NCI-H187 treated with DMSO at 0.1 percent for 48 hours (cell line): Measurements from ENCODE around the gene RHBDL1.

Source experiments
- DNase-seq: peaks from one replicate; lab custom pipeline; 2025; lab: John Stamatoyannopoulos, UW

Gene RHBDL1

GRCh38 chr16:637081-638018 lies 38.1 kb upstream of the RHBDL1 start:
- peak; percentile 56 for DNase-seq

DNA sequence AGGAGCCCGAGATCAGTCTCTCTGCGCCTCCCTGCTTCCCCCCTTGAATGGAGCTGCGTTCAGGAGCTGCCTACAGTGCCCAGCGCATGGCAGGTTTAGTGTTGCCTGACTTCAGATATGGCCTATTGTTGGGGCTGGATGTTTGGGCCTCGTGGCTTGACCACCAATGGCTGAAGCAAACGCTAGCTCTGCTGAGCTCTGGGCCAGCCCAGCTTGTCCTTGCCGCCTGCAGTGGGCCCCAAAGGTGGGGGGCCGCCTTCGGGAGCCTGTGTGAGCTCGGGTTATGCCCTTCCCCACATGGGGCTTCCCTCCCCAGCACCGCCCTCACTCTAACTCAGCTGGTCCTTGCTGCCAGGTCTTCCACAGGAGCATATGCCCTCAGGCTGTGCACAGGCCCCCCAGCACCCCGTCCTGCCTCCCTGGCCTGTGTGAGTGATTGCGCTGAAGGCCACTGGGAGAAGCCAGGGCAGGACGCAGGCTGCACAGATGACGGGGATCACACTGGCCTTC lies 37.4 kb upstream of the RHBDL1 start:
- DNase-seq = no peak

DNA sequence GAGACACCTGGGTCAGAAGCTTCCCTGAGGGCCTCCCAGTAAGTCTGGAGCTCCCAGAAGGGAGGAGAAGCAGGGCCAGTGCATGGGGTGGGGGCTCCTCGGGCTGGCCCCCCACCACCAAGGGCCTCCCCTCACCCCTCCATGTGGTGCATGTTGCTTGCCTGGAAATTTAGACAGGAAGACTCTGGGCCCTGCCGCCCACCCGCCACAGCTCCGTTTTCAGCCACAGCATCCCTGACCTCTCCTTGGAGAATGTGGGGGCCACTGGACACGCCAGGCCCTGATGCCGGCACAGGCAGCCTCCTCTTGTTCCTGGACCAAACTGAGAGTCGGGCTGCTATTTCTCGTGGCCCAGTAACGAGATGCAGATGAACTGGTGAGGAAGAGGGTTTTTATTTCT lies 36.6 kb upstream of the RHBDL1 start:
- DNase-seq = no peak

- DNase-seq = no peak
Observed at GRCh38 chr16:640614-641013, 34.9 kb upstream of the RHBDL1 start.

- DNase-seq = no peak
Observed at GRCh38 chr16:641326-642188, 33.9 kb upstream of the RHBDL1 start, which contains the start of gene MCRIP2. TSS of gene MCRIP2 (plus strand) at chr16:641828. CDS start at chr16:641992, 164 bp downstream.

DNA sequence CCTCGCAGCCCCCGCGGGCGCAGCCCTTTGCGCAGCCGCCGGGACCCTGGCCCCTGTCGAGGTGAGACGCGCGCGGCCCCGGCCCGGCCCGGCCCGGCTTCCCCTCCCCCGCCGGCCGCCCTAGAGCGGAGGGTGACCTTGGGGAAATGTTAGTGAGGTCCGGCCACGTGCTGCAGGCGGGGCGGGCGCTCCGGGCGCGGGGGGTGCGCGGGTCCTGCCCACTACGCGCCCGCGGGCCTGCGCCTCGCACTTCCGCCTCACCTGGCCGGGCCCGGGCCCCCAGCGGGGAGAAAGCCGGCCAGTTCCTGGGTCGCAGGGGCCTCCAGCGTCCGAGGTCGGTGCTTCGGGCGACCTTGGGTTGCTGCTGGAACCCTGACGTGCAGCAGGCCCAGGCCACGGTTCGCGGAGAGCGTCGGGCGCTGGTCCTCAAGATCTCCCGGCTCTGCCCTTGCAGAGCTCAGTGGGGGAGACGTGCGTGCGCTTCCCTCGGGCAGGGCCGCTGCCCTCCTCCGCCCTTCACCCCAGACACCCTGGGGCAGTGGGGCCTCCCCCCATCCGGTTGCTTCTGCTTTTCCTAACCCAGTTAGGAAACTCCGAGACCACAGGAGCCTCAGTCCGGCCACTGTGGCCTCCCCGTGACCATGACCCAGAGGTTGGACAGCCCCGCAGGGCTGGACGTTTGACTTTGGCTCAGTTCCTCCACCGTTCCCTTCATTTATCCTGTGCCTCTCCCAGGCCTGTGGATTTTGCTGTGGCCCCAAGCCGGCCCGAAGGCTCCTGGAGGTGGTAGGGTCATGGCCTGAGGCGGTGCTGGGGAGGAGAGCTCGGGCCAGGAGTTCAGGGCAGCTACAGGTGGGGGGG lies 33.1 kb upstream of the RHBDL1 start:
- no peak for DNase-seq

DNA sequence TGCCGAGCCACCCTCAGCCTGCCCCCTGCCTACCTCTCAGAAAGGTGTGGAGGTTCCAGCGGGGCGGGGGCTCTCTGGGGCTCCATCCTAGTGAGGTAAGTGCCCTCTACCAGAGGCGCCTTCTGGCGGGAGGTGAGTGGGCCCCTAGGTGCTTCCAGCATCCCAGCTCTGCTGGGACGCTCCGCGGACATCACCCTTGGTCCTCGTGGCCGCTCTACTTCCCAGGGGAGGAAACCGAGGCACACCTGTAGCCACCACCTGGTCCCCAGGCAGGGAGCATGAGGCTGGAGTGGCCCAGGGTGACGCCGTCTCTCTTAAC lies 32.5 kb upstream of the RHBDL1 start:
- no peak for DNase-seq

- no peak for DNase-seq
Observed at GRCh38 chr16:644556-644955, 30.9 kb upstream of the RHBDL1 start.

- DNase-seq = no peak
Observed at GRCh38 chr16:645852-646678, 29.4 kb upstream of the RHBDL1 start.

DNA sequence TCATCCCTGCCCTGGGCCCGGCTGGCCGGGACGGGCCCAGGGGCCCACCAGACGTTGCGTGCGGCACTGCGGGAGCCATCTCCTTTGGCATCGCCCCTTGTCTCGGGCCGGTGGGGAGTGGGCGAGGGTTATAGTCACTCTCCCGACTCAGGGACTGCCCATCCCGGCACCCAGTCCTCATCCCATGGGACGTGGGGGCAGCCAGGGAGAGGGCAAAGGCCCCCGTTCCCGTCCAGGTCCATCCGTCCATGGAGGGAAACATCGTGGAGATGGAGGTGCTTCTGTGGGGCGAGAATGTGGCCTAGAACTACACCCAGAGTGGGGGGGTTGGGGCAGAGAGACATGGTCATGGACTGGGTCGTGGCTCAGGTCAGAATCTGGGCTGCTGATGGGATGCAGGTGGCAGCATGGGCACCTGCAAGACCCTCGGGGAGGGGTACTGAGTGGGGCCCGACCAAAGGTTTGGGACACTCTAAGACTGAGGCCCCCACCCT lies 28.7 kb upstream of the RHBDL1 start:
- DNase-seq = no peak

GRCh38 chr16:647173-647902 lies 28.1 kb upstream of the RHBDL1 start:
- DNase-seq = no peak

DNA sequence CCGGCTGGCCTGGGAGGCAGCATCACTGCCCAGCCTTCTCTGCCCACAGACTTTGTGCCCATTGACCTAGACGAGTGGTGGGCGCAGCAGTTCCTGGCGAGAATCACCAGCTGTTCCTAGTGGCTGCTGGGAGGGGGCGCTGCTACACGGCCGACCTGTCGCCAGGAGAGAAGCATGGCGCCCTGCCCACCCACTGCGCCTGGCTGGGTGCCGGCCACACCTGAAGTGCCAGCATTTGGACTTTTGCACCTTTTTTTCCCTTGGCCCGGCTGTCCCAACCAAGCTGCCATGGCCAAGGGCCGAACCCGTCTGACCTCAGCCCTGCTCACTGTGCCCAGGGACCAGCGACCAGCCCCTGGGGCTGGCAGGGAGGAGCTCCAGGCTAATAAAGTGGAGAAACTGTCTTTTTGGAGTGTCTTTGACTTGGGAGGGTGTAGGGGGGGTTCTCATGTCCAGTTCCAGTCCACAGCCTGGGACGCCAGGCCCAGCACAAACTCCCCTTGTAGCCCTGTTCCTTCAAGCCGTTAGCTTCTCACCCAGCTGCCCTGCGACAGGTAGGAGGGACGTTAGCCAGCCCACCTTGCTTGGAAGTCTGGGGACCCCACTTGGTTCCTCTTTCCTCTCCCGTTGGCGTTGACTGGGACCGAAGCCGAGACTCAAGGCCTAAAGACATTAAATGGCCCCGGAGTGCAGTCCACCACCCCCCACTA lies 27.2 kb upstream of the RHBDL1 start:
- no peak for DNase-seq

- peak; percentile 56 for DNase-seq
Observed at GRCh38 chr16:648781-649589, 26.5 kb upstream of the RHBDL1 start, which contains the start of gene WDR90. TSS of gene WDR90 (plus strand) at chr16:649365. CDS start at chr16:649417, 52 bp downstream.

DNA sequence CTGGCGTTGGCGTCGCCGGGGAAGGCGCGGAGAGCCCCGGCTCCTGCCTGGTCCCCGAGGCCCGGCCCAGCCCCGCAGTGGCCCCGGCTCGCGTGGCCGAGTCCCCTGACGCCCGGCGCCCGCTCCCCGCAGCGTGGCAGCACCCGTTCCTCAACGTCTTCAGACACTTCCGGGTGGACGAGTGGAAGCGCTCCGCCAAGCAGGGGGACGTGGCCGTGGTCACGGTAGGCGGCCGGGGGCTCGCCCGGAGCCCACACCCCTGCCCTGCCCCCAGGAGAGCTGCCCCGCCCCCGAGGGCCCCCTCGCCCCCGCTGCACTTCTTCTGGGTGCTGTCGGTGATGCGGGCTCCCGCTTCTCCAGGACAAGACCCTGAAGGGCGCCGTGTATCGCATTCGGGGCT lies 25.8 kb upstream of the RHBDL1 start:
- DNase-seq = no peak

DNA sequence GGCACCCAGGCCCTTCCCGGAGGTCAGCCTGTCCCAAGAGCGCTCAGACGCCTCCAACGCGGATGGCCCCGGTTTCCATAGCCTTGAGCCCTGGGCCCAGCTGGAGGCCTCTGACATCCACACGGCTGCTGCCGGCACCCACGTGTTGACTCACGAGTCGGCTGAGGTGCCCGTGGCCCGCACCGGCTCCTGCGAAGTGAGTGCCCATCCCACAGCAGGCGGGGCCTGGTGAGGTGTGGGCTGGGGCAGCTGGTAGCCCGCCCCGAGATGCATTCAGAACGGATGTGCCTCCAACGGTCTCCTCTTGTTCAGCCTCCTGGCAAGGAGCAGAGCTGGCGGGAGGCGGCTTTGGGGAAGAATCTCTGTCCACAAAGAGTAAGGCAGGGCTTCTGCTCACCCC lies 23.6 kb upstream of the RHBDL1 start:
- DNase-seq = no peak

DNA sequence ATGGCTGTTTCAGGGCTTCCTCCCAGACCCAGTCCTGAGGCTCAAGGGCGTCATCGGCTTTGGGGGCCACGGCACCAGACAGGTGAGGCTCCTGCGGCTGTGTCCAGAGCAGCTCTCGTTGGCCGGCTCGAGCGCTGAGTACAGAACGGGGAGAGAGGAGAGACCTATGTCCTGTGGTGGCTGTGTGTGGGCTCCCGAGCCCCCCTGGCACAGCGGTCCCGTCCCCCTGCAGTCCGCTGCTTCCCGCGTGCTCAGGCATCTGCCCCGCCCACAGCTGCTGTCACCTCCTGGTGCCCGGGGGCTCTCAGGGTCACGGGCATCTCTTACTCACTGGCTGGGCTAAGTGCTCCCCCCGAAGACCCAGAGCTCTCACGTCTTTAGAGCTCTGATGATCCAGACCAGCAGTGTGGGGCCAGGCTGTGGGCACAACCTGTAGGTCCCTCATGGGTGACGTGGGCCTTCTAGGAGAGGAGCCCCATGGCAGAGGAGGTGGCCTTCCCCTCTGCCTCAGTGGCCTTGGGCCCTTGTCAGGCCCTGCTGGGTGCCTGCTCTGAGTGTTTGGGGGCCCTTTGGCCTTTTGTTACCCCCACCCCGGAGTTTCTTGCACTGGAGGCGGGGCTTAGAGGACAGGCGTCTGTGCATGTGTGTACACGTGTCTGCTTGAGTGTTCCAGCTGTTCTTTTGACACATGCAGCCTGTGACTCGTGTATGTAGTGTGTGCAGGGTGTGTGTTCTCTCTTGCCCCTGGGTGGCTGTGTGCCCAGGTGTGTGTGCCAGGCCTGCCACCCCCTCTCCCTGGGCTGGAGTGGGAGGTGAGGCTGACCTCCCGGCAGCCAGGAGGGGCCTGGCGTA lies 22.8 kb upstream of the RHBDL1 start:
- no peak for DNase-seq

- DNase-seq = no peak
Observed at GRCh38 chr16:654034-654433, 21.4 kb upstream of the RHBDL1 start.
